Endometrial microvascular endothelial cells (primary cell): ENCODE data around the gene SLC25A5. TPM values are rescaled to one million over a fixed set of nuclear protein-coding genes. Genes with fewer than 3 reads are reported as not detected.
"Not testable (repeated sequence)": the region's sequence is repeated elsewhere in the genome, so short reads cannot be mapped to it uniquely, and the experiment has no call there.

Experiments used
- in situ Hi-C: cut with HindIII; loops from 2 replicates; pipeline ENCODE4 v1.10.0; 2017; ENCODE audit warnings: low sequenced_read_pairs, low pct_unique_long_range_greater_than_20kb; ENCODE audit errors: inconsistent ontology term
- total RNA-seq: library from RNA; depleted of rRNA; stranded (reverse); fragments of >200 nt; gene quantifications from one replicate; pipeline ENCODE4 v1.2.3, GENCODE V29; 2015; ENCODE audit errors: inconsistent ontology term

Gene SLC25A5
- total RNA-seq, result 533 TPM

DNA sequence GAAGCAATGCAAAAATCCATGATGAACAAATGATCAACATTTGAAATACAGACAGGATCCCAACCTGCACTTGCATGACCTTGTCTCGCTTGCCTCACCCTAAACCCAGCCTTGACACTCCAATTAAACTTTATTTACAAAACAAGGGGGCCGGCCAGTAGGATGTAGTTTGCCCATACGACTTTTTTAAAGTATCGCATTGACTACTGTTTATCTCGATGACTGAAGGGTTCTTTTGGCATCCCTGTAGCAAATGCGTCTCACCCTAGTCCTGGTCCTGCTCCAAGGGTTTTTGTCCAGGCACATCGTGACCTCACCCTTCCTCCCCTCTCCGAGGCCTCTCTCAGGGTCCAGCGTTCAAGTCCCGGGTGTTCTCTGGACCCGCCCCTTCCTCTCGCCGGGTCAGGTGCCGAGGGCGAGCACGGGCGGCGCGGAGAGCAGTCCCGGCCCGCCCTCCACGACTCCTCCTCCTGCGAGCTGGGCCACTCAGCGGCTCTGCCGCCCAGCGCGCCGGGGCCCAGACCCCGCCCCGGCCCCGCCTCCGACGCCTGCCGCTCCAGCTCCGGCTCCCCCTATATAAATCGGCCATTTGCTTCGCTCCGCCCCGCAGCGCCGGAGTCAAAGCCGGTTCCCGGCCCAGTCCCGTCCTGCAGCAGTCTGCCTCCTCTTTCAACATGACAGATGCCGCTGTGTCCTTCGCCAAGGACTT is at the start of gene SLC25A5:
Gene SLC25A5, plus strand, starts transcription at position 603 of the 709 bp plus-strand sequence. Its CDS starts 72 bp downstream, at position 675.
- in situ Hi-C loops, result no loop called here

DNA sequence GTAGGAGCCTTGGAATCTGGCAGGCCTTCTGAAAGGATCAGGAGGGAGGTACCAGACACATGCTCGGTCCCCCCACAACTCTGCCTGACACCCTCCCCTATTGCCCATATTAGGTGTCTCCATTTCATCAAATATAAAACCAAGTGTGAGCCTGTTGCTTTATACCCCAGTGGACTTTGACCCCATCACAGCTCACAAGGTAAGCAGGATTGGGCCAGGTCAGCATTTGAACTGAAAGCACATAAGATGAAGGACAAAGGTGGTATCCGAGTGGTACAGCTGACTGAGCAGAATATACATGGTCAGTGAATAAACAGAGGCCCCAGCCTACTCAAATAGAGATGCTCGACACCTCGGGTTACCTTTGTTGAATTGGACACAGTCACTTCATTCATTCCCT is 49.1 kb upstream of the SLC25A5 start:
- in situ Hi-C loops, result no loop called here

DNA sequence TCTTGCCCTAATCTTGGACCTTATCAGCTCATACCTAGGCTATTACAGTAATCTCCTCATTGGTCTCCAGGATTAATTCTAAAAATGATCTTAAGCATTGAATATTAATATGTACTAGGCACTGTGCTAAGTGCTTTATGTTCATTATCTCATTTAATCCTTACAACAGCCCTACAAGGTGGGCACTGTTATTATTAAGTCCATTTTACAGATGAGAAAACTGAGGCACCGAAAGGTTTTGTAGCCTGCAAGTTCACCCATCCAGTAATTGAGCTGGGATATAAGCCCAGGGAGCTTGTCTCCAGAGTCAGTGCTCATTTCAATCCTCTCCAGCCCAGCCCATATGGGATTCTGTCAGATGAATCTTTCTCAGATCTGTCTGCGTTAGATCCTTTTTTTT is 48.3 kb upstream of the SLC25A5 start:
- in situ Hi-C loops, result no loop called here

DNA sequence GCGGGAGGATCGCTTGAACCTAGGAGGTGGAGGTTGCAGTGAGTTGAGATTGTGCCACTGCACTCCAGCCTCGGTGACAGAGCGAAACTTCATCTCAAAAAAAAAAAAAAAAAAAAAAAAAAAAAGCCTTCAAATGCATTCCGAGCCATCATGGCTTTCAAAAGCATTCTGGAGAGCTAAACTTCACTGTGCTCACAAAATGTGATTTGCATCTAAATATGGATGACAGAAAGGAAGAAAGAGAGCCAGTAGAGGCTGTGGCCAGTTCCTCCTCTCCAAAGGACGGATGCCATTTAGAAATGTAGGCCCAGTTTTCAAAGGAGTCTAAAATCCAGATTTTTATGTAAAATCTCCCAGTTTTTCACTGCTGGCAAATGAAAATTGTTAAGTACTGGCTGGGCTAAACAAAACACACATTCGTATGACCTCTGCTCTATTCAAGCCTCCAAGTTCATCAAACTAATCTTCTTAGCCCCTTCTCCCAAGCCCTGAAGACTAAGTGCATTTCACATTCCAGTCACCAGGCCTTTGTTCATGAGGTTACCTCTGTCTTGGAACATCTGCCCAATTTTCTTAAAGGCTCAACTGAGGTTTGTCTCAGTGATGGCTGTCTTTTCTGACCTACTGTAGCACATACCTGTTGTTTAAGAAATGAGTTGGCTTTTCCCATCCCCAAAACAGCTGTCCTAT is 47.1 kb upstream of the SLC25A5 start:
- in situ Hi-C loops, result no loop called here

DNA sequence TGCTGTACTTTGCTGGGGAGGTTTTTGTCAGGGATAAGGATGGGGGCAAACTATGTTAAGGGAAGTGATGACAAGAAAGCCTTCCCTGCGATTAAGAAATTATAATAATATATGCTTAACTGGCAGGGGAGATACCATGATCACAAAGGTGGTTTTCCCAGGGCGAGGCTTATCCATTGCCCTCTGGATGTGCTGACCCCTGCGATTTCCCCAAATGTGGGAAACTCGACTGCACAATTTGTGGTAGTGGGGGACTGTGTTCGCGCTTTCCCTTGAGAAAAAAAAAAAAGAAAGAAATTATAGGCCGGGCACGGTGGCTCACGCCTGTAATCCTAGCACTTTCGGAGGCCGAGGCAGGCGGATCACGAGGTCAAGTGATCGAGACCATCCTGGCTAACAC is 44.6 kb upstream of the SLC25A5 start:
- in situ Hi-C loops, result no loop called here

DNA sequence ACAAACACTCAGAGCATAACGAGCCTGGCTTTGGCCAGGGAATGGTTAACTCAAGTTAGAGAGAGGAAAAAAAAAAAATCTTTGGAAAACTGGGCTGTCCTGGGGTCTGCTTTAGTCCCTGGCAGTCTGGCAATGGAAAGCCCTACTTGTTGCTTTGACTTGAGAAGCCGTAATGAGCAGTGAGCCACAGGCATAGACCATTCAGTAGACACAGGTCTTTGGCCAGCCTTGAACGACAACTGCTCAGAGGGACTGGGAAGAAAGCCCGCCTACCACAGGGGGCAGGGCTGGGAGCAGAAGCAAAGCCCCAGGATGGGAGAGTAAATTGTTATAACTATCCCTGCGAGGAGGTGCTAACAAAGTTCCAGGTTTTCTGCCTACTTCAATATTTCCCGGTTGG is 43.2 kb upstream of the SLC25A5 start:
- in situ Hi-C loops, result no loop called here

DNA sequence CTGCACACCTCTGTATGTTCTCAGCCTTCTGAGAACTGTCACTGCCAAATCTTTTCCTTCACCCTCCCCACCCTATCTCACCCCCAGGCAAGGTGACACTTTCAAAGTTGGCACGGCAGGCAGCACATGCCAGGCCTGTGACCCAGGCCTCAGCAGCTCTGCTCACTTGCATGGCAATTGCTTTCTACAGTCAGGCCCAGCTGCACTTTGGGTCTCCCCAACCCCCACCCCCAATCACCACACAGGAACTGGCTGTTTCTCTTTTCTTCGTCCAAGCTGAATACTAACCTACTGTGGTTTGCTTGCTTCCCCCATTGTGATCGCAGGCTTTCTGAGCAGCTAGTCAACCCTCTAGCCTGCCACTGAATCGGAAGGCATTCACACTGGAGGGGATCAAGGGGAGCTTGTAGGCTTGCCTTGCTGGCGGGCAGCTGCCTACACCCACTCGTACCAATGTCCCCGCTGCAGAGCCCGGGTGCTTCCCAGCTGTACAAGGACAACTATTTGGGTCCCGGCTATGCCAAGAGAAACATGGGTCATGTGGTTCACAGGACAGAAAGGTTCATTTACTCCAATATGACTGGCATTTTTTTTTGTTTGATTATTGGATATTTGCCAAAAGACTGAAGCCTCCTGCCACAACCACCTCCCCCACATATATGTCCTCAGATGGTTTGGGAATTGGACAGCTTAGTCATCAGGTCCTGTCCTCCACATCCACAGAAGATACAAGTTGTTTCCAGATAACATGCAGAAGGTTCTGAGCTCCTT is 41.0 kb upstream of the SLC25A5 start:
- in situ Hi-C loops, result no loop called here

DNA sequence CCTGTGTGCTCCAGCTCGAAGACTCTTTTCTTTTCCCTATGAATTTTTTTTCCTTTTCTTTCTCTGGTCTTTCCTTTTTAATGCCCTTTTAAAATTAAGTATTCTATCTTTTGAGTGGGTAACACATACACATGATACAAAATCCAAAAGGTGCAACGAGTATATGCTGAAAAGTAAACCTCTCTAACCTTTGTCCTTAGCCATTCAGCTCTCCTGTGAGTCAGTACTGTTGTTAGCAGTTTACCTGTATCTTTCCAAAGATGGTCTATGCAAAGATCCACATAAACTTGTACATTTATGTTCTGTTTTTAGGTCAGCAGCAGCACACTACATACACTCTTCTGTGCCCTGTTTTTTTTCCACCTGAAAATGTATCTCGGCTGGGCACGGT is 40.5 kb upstream of the SLC25A5 start:
- in situ Hi-C loops, result no loop called here

DNA sequence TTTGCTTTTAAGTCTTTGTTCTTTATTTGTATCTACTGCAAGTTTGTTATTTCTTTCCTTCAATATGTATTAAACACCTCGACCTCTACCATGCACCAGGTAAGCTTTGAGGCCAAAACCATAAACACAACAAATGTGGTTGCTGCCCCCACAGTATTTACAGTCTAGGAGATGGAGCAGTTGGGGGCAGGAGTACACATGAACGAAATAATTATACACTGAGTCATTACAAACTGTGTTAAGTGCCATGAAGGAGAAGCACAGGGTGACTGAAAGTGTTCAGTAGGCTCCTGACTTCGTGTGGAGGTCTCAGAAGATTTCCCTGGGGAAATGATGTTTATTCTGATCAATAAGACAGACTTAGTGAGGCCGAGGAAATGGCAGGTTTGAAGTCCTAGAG is 38.8 kb upstream of the SLC25A5 start:
- in situ Hi-C loops, result no loop called here

DNA sequence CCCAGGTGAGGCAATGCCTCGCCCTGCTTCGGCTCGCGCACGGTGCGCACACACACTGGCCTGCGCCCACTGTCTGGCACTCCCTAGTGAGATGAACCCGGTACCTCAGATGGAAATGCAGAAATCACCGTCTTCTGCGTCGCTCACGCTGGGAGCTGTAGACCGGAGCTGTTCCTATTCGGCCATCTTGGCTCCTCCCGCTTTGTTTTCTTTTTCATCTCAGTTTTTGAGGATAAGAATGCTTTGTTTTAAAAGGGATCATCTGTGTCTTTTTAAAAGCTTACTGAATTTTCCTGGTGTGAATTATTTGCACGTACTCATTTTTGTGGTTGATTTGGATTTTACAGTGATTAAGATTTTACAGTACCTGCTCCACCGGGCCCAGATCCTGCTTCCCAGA is 26.9 kb upstream of the SLC25A5 start:
- in situ Hi-C loops, result not testable (repeated sequence)

DNA sequence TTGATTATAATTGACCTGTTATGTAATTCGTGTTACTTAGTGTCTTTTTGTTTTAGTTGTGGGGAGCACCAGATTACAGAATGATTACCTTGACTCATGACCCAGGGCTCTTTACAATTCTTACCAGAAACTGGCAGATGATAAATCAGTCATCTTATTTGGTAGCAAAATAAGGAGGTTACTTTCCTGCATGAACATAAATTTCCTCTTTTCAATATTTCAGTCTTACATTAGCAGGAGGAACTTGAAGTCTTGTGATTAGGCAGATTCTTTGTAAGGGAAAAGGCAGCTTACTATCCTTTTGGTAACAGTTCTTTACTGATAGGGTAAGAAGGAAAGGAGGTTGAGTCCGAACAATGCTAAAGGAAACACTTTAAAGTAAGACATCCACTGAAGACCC is 26.0 kb upstream of the SLC25A5 start:
- in situ Hi-C loops, result no loop called here

DNA sequence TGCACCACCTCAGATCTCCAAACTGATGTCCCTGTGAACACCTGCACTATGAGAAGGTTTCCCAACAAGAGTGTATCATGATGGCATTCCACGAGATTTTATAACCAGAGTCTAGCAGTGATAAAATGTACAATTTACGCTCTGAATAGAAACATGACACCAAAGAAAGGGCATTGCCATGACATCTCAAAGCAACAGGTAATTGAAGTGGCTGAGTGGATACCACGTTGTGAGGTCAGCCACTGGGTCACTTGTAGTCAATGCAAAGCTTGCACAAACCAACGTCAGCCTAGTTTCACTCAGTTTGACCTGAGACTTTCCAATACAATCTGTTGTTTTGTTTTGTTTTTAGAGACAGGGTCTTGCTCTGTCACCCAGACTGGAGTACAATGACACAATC is 15.0 kb upstream of the SLC25A5 start:
- in situ Hi-C loops, result no loop called here

DNA sequence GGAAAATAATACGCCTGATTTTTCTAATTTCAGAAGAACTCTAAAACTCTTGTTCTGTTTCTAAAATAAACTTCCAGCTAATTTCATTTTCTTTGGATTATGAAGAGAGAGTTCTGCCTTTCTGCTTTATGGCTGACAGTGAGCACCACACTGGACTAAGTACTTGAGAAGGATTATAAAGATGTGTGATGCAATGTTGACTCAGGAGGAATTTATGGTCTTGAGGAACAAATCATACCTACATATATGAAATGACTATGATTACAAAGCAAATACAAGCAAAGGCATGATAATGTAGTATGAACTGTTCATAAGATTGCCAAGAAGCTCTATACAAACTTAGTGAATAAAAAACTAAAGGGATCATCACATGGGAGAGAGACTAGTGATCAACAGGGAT is 13.0 kb upstream of the SLC25A5 start:
- in situ Hi-C loops, result no loop called here

DNA sequence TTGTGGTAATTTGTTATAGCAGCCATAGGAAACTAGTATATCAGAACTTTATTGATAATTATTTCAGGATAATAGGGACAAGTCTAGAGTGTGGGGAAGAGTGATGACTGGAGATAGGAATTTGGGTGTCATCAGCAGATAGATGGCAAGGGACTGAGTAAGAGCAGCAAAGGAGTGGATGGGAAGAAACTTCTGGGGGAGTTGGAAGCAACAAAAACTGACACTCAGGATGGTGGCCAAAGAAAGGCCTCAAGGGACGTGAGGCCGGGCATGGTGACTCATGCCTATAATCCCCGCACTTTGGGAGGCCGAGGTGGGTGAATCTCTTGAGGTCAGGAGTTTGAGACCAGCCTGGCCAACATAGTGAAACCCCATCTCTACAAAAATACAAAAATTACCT is 9.1 kb upstream of the SLC25A5 start:
- in situ Hi-C loops, result no loop called here

DNA sequence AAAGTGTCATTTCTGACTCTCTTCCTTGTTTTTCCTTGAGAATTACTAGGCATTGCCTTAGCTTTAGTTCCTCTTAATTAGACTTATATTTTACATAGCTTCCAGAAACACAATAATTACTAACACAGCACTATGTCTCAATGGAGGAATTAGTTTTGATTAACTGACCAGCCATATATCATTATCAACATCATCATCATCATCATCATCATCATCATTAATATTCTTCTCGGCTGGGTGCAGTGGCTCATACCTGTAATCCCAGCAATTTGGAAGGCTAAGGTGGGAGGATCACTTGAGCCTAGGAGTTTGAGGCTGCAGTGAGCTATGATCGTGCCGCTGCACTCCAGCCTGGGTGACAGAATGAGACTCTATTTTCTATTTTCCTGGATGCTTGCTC is 2.7 kb upstream of the SLC25A5 start:
- in situ Hi-C loops, result no loop called here

DNA sequence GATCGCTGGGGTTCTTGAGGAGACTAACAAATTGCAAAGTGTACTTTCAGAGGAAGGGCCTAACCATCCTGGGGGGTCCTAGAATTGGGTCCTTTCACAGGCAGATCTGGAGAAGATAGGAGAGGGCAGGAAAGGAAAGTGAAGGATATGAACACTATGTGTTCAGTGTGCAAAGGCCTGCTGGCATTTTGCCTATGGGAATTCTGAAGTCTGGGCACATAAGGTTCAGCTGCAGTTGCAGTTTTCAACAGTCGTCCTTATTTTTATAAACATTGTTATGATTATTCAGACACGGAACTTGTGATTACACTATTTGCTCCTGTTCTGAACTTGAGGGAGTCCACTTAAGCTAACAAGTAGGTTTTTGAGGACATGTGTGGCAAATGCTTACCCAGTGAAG is 1.3 kb upstream of the SLC25A5 start:
- in situ Hi-C loops, result no loop called here

DNA sequence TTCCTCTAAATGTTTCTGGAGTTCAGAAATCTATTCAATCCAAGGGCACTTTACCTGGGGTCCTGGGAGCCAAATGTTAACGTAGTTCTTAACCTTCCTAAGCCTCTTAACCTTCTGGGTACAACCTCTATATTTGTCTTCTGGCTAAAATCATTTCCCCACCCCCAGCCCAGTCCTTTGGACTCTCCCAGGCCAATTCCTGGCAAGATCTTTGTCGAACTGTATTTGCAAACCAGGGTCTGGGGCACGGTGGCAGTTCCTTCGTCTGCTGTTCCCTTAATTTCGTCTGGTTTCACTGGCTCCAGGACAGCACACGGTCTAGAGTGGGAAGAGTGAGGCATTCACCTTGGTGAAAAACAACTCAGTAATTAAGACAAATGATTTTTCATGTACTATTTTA is 811 bp upstream of the SLC25A5 start:
- in situ Hi-C loops, result no loop called here

DNA sequence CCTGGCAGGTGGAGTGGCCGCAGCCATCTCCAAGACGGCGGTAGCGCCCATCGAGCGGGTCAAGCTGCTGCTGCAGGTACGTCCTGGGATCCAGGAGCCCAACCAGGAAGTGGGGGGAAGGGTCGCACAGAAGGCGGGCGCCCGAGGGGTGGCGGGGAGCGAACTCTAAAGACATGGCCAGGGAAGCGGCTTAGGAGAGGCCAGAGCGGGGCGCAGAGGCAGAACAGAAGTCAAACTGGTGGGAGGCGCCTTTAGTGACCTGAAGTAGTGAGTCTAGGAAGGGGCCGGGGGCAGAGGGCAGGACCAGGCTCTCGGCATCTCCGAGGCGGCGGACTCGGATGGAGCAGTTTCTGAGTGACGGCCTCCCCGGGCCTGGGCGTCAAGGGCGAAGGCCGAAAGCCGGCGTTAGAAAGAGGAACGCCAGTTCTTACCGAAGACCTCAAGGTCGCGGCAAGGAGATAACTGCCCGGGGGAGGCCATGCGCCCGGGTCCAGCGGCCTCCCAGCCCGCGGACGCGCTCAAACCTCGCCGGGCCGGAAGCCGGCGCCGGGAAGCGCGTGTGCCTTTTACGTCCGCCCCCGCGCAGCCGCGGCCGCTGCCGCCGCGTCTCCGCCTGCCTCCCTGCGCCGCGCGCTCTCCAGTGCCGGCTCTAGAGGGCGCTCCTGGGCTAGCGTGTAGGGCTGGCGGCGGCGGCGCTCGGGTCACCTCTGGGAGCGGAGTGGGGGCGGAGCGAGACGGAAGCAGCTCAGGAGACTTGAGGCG is 488 bp downstream of the SLC25A5 start:
- in situ Hi-C loops, result no loop called here

DNA sequence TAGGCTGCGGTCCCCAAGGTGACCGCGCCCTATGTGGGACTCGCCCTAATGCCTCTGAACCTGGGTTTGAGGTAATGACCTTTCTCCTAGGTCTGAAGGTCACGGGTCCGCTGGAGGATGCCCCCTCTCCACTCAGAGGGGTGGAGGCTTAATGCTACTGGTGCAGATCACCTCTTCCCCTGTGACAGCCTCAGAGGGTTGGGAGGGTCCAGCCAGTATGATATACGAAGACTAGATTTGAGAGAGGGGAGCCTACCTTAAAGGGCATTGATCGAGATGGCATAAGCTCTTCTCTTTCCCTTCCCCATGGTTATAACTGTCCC is 1.0 kb downstream of the SLC25A5 start:
- in situ Hi-C loops, result no loop called here
